ENCODE measurements around the gene SPON2.
A peak's percentile ranks its signal among the peaks of the same experiment; 100 is the strongest.

The SPON2 gene

GRCh38 chr4:1195891-1196401, 23.6 kb upstream of the SPON2 start:
- no peak for TF ChIP-seq PPARA (CRISPR knock-in tag; IDR thresholded peaks at IDR 0.05; ENCODE audit: borderline replicate concordance)
- TF ChIP-seq ZFP30 (CRISPR knock-in tag; IDR thresholded peaks at IDR 0.05), result no peak
- no peak for TF ChIP-seq RARB (CRISPR knock-in tag; IDR thresholded peaks at IDR 0.05)
- no peak for TF ChIP-seq ZC3H10 (CRISPR knock-in tag; IDR thresholded peaks at IDR 0.05)
- TF ChIP-seq BACH2 (CRISPR knock-in tag; IDR thresholded peaks at IDR 0.05; ENCODE audit: borderline replicate concordance), result no peak
- TF ChIP-seq ZNF70 (CRISPR knock-in tag; IDR thresholded peaks at IDR 0.05), result no peak
- no peak for TF ChIP-seq CREB5 (CRISPR knock-in tag; IDR thresholded peaks at IDR 0.05; ENCODE audit: low read depth)
- no peak for TF ChIP-seq ZFP3 (CRISPR knock-in tag; IDR thresholded peaks at IDR 0.05)
- TF ChIP-seq ESRRG (CRISPR knock-in tag; IDR thresholded peaks at IDR 0.05), result no peak
- TF ChIP-seq ARNTL (CRISPR knock-in tag; IDR thresholded peaks at IDR 0.05; ENCODE audit: borderline replicate concordance, low read depth), result no peak
- TF ChIP-seq CSRNP3 (CRISPR knock-in tag; IDR thresholded peaks at IDR 0.05), result no peak
- TF ChIP-seq POU6F1 (CRISPR knock-in tag; IDR thresholded peaks at IDR 0.05; ENCODE audit: borderline replicate concordance, low read depth), result no peak
- no peak for TF ChIP-seq TCF4 (CRISPR knock-in tag; IDR thresholded peaks at IDR 0.05; ENCODE audit: borderline replicate concordance)
- no peak for TF ChIP-seq TOX (CRISPR knock-in tag; IDR thresholded peaks at IDR 0.05; ENCODE audit: borderline replicate concordance)
- no peak for ATAC-seq

DNA sequence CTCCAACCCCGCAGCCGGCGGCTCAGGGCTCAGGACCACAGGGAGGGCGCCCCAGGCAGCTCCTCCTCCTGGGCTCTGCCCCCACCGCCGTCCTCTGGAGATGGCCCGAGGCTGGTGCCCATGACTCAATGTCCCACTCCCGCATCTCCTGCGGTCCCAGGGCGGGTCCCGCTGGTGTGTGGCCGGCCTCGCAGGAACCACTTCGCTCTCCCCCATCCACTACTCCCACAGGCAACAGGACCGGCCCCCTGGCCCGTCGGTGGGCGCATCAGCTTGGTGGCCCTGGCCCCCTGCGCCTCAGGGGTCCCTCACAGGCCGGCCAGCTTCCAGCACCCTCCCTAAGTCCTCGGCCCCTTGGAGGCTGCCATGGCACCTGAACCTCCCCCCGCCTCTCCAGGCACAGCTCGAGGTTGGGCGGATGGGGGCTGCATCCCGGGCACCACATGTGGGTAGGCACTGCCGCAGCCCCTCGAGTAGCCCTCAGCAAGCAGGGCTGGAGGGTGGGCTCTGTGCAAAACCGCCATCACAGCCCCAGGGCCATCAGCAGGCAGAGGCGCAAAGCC, 22.8 kb upstream of the SPON2 start:
- TF ChIP-seq OSR1 (CRISPR knock-in tag; IDR thresholded peaks at IDR 0.05), result no peak
- ATAC-seq, result no peak

DNA sequence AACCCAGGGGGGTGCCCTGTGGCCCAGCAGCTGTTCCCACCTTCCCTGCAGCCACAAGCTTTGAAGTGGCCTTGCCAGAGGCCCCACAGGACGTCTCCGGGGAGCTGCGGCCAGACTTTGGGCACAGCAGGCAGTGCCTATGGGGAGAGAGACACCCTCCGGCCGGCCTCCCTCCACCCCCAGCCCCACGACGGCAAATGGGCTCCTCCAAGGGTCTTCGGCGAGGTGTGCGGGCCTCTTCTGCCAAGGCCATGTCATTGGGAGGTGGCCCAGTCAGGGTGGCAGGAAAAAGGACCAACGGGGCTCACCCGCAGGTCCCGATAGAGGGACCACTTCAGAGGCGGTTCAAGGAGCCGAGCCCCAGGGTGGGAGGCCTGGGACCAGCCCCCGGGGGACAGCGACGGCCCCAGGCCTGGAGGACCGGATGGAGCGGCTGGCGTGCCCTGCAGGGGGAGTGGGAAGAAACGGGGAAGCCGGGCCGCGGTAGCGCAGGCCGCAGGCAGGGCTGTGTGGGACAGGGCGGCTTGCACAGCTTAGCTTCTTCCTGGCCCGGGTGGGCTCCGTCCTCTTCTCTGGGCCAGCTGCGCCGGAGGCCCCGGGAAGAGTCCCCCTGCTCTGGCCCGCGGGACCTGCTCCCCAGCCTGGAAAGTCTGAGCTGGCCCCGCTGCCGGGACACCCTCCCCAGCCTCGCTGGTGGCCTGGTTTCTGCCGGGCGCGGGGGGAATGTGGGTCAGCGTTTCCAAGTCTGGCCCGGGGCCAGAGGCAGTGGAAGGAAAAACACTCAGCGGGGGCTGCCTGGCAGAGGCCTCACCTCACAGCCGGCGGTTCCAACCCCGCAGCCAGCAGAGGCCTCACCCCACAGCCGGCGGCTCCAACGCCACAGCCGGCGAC, 21.9 kb upstream of the SPON2 start:
- ATAC-seq, result peak; percentile 23
- no peak for TF ChIP-seq GLIS3 (CRISPR knock-in tag; IDR thresholded peaks at IDR 0.05)
- no peak for TF ChIP-seq TCF4 (CRISPR knock-in tag; IDR thresholded peaks at IDR 0.05; ENCODE audit: borderline replicate concordance)
- TF ChIP-seq, protein P1, sequence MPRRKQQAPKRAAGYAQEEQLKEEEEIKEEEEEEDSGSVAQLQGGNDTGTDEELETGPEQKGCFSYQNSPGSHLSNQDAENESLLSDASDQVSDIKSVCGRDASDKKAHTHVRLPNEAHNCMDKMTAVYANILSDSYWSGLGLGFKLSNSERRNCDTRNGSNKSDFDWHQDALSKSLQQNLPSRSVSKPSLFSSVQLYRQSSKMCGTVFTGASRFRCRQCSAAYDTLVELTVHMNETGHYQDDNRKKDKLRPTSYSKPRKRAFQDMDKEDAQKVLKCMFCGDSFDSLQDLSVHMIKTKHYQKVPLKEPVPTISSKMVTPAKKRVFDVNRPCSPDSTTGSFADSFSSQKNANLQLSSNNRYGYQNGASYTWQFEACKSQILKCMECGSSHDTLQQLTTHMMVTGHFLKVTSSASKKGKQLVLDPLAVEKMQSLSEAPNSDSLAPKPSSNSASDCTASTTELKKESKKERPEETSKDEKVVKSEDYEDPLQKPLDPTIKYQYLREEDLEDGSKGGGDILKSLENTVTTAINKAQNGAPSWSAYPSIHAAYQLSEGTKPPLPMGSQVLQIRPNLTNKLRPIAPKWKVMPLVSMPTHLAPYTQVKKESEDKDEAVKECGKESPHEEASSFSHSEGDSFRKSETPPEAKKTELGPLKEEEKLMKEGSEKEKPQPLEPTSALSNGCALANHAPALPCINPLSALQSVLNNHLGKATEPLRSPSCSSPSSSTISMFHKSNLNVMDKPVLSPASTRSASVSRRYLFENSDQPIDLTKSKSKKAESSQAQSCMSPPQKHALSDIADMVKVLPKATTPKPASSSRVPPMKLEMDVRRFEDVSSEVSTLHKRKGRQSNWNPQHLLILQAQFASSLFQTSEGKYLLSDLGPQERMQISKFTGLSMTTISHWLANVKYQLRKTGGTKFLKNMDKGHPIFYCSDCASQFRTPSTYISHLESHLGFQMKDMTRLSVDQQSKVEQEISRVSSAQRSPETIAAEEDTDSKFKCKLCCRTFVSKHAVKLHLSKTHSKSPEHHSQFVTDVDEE (CRISPR knock-in tag; IDR thresholded peaks at IDR 0.05), result no peak
- no peak for TF ChIP-seq CREB5 (CRISPR knock-in tag; IDR thresholded peaks at IDR 0.05; ENCODE audit: low read depth)
- TF ChIP-seq CSDC2 (CRISPR knock-in tag; IDR thresholded peaks at IDR 0.05), result no peak
- no peak for TF ChIP-seq ESRRG (CRISPR knock-in tag; IDR thresholded peaks at IDR 0.05)
- no peak for TF ChIP-seq TOX (CRISPR knock-in tag; IDR thresholded peaks at IDR 0.05; ENCODE audit: borderline replicate concordance)
- no peak for TF ChIP-seq BACH2 (CRISPR knock-in tag; IDR thresholded peaks at IDR 0.05; ENCODE audit: borderline replicate concordance)
- TF ChIP-seq ZFP30 (CRISPR knock-in tag; IDR thresholded peaks at IDR 0.05), result no peak
- no peak for TF ChIP-seq ARNTL (CRISPR knock-in tag; IDR thresholded peaks at IDR 0.05; ENCODE audit: borderline replicate concordance, low read depth)
- TF ChIP-seq OSR1 (CRISPR knock-in tag; IDR thresholded peaks at IDR 0.05), result no peak
